GM12892 (cell line): ENCODE measurements around the gene RUFY4.

ENCODE experiments used
- POLR2A ChIP-seq: IDR thresholded peaks from 2 replicates; pipeline ENCODE4 v1.6.1; 2011; ENCODE audit warnings: low read depth, low read length, control low read depth
- TAF1 ChIP-seq: IDR thresholded peaks from 2 replicates; pipeline ENCODE4 v1.6.1; 2011; ENCODE audit warnings: low read depth, mild to moderate bottlenecking, control low read depth, low read length, borderline replicate concordance

- TF ChIP-seq TAF1 (no peak), POLR2A (no peak)
Measured at GRCh38 chr2:218073185-218073584, 4.1 kb downstream of the RUFY4 start.
